ENCODE data around the gene KRTAP5-5.

- TF ChIP-seq TOX (CRISPR knock-in tag; IDR thresholded peaks at IDR 0.05; ENCODE audit: borderline replicate concordance) (no peak), ZC3H10 (CRISPR knock-in tag; IDR thresholded peaks at IDR 0.05) (no peak), ESRRG (CRISPR knock-in tag; IDR thresholded peaks at IDR 0.05) (no peak), ARNTL (CRISPR knock-in tag; IDR thresholded peaks at IDR 0.05; ENCODE audit: borderline replicate concordance, low read depth) (no peak), OSR1 (CRISPR knock-in tag; IDR thresholded peaks at IDR 0.05) (no peak), SNAI2 (CRISPR knock-in tag; IDR thresholded peaks at IDR 0.05) (no peak), ZFP3 (CRISPR knock-in tag; IDR thresholded peaks at IDR 0.05) (no peak), ISL1 (CRISPR knock-in tag; IDR thresholded peaks at IDR 0.05) (no peak), ZNF565 (CRISPR knock-in tag; conservative IDR thresholded peaks at IDR 0.05; ENCODE audit: low read depth) (no peak), GLIS3 (CRISPR knock-in tag; IDR thresholded peaks at IDR 0.05) (no peak)
- TF ChIP-seq, protein P1, sequence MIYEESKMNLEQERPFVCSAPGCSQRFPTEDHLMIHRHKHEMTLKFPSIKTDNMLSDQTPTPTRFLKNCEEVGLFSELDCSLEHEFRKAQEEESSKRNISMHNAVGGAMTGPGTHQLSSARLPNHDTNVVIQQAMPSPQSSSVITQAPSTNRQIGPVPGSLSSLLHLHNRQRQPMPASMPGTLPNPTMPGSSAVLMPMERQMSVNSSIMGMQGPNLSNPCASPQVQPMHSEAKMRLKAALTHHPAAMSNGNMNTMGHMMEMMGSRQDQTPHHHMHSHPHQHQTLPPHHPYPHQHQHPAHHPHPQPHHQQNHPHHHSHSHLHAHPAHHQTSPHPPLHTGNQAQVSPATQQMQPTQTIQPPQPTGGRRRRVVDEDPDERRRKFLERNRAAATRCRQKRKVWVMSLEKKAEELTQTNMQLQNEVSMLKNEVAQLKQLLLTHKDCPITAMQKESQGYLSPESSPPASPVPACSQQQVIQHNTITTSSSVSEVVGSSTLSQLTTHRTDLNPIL (CRISPR knock-in tag; IDR thresholded peaks at IDR 0.05; ENCODE audit: low read depth), result no peak
Observed at GRCh38 chr11:1642288-1643145, 12.9 kb downstream of the KRTAP5-5 start.

Measured in SK-N-SH treated with all-trans-retinoic acid at 6 μM for 48 hours (cell line).